HCT116 (cell line): ENCODE measurements around the gene NR6A1. TPM values are rescaled to one million over a fixed set of nuclear protein-coding genes. Genes with fewer than 3 reads are reported as not detected.
A peak's percentile ranks its signal among the peaks of the same experiment; 100 is the strongest.

Source experiments
- ATAC-seq: fragments of 200-7000 bp; cut with Tn5 transposase; 2 replicates; pipeline ENCODE4 v1.9.1; 2020; ENCODE audit warnings: mild to moderate bottlenecking, moderate library complexity
- BruUV-seq: library from RNA; stranded (reverse); fragments of 400-500 nt; replicated peaks from 2 replicates; lab custom pipeline; 2021; lab: Mats Ljungman, UMichigan
- CTCF ChIA-PET: fragments of 300-600 bp; sonication (Branson Sonifier 250); formaldehyde crosslinking; loops from one replicate; lab custom pipeline; 2021; ENCODE audit warnings: antibody characterized with exemption; lab: Charles Lee
- POLR2A ChIA-PET: fragments of 300-600, 350-600 bp; sonication (Branson Sonifier 250); formaldehyde crosslinking; loops from one replicate; lab custom pipeline; 2021; ENCODE audit warnings: antibody characterized with exemption; lab: Charles Lee
- RAD21 ChIA-PET, 2 experiments: fragments of 300-600 bp; sonication (Branson Sonifier 250); formaldehyde crosslinking; loops; one replicate each; lab custom pipeline; 2023; ENCODE audit warnings: low total read pairs in 2 of 2; ENCODE audit not compliant: uncharacterized antibody in 2 of 2, unreplicated experiment in 2 of 2, low non-redundant PET in 1 of 2; lab: Charles Lee
- DNase-seq: peaks from one replicate; pipeline ENCODE4 v3.0.0-alpha.2; 2010; ENCODE audit warnings: low read depth, low spot score
- H2AFZ ChIP-seq: fragments of 200-600 bp; shearing (Covaris generic), sonication (generic); 2 replicates; pipeline ENCODE4 v1.6.1; 2017; ENCODE audit warnings: low read depth, mixed run types, mixed read lengths, antibody characterized with exemption, low read length; ENCODE audit not compliant: poor library complexity, severe bottlenecking
- H3K27ac ChIP-seq: 2 replicates; pipeline ENCODE4 v1.5.1; 2012; ENCODE audit warnings: low read depth, low read length
- H3K27me3 ChIP-seq: fragments of 200-600 bp; sonication (generic); 2 replicates; pipeline ENCODE4 v1.6.1; 2016; ENCODE audit warnings: mixed run types, low read length, mixed read lengths; ENCODE audit not compliant: insufficient read depth
- H3K36me3 ChIP-seq, 2 experiments: fragments of 200-500 bp in 1 of 2; fragments of 200-600 bp in 1 of 2; sonication (Bioruptor generic) in 1 of 2; sonication (generic) in 1 of 2; 2 replicates each; pipeline versions ENCODE4 v1.5.1 to v1.6.1; 2014 to 2016; ENCODE audit warnings: low read length in 2 of 2, inconsistent platforms in 1 of 2, mixed read lengths in 1 of 2, mixed run types in 1 of 2; ENCODE audit not compliant: insufficient read depth in 2 of 2, control insufficient read depth in 1 of 2
- H3K4me1 ChIP-seq, 2 experiments: fragments of 200-600 bp in 1 of 2; sonication (generic) in 1 of 2; 2 replicates each; pipeline versions ENCODE4 v1.5.1 to v1.6.1; 2012 to 2017; ENCODE audit warnings: low read length in 2 of 2, inconsistent platforms in 1 of 2, mild to moderate bottlenecking in 1 of 2, mixed read lengths in 1 of 2, mixed run types in 1 of 2, moderate library complexity in 1 of 2; ENCODE audit not compliant: insufficient read depth in 2 of 2, control insufficient read depth in 1 of 2
- H3K4me2 ChIP-seq: fragments of 200-600 bp; sonication (generic); 2 replicates; pipeline ENCODE4 v1.6.1; 2017; ENCODE audit warnings: mixed run types, low read length, mixed read lengths
- H3K4me3 ChIP-seq, 2 experiments: fragments of 200-600 bp in 1 of 2; sonication (generic) in 1 of 2; replicated peaks in 1 of 2; 2 replicates each; pipeline ENCODE4 v1.5.1; 2011 to 2016; ENCODE audit warnings: low read length in 2 of 2, control low read depth in 1 of 2, low read depth in 1 of 2, mild to moderate bottlenecking in 1 of 2, mixed read lengths in 1 of 2, mixed run types in 1 of 2
- H3K79me2 ChIP-seq: fragments of 200-600 bp; sonication (generic); 2 replicates; pipeline ENCODE4 v1.6.1; 2017; ENCODE audit warnings: mild to moderate bottlenecking, mixed run types, low read length, moderate library complexity, mixed read lengths; ENCODE audit not compliant: insufficient read depth
- H3K9ac ChIP-seq: fragments of 200-600 bp; sonication (generic); 2 replicates; pipeline ENCODE4 v1.6.1; 2016; ENCODE audit warnings: low read length, mixed read lengths
- H3K9me2 ChIP-seq: fragments of 200-600 bp; sonication (generic), shearing (Covaris generic); 2 replicates; pipeline ENCODE4 v1.6.1; 2017; ENCODE audit warnings: mixed run types, mild to moderate bottlenecking, moderate library complexity; ENCODE audit not compliant: insufficient read depth
- H3K9me3 ChIP-seq, 2 experiments: fragments of 200-500 bp in 1 of 2; fragments of 200-600 bp in 1 of 2; sonication (Bioruptor generic) in 1 of 2; sonication (generic) in 1 of 2; 2 replicates each; pipeline ENCODE4 v1.6.1; 2014 to 2017; ENCODE audit warnings: low read length in 2 of 2, mixed read lengths in 2 of 2, inconsistent platforms in 1 of 2, low read depth in 1 of 2, mild to moderate bottlenecking in 1 of 2, mixed run types in 1 of 2, moderate library complexity in 1 of 2; ENCODE audit not compliant: control insufficient read depth in 1 of 2, insufficient read depth in 1 of 2
- H4K20me1 ChIP-seq: fragments of 200-600 bp; sonication (generic), shearing (Covaris generic); 2 replicates; pipeline ENCODE4 v1.6.1; 2017; ENCODE audit warnings: mixed run types, mild to moderate bottlenecking, moderate library complexity; ENCODE audit not compliant: insufficient read depth
- CBX3 ChIP-seq: IDR thresholded peaks from 2 replicates; pipeline ENCODE4 v1.6.1; 2012; ENCODE audit warnings: low read depth
- CEBPB ChIP-seq: IDR thresholded peaks from 2 replicates; pipeline ENCODE4 v1.6.1; 2012; ENCODE audit warnings: low read depth
- CTCF ChIP-seq, 3 experiments: fragments of 200-600 bp in 1 of 3; sonication (generic) in 1 of 3; IDR thresholded peaks in 2 of 3; conservative IDR thresholded peaks in 1 of 3; 2 replicates each; pipeline ENCODE4 v1.5.1; 2012 to 2017; ENCODE audit warnings: low read depth in 2 of 3, low read length in 2 of 3, antibody characterized with exemption in 1 of 3, borderline replicate concordance in 1 of 3, control low read depth in 1 of 3, mild to moderate bottlenecking in 1 of 3, mixed read lengths in 1 of 3, mixed run types in 1 of 3, moderate library complexity in 1 of 3; ENCODE audit not compliant: insufficient read depth in 1 of 3
- EGR1 ChIP-seq: IDR thresholded peaks from 2 replicates; pipeline ENCODE4 v1.6.1; 2012; ENCODE audit warnings: low read depth
- ELF1 ChIP-seq: IDR thresholded peaks from 2 replicates; pipeline ENCODE4 v1.6.1; 2012; ENCODE audit warnings: low read depth, borderline replicate concordance
- EZH2 ChIP-seq: fragments of 200-600 bp; sonication (generic); IDR thresholded peaks from 2 replicates; pipeline ENCODE4 v1.6.1; 2017; ENCODE audit warnings: antibody characterized with exemption, mixed run types
- JUND ChIP-seq: IDR thresholded peaks from 2 replicates; pipeline ENCODE4 v1.6.1; 2012
- POLR2AphosphoS5 ChIP-seq: IDR thresholded peaks from 2 replicates; pipeline ENCODE4 v1.6.1; 2011; ENCODE audit warnings: mild to moderate bottlenecking, low read depth, low read length, moderate library complexity
- RAD21 ChIP-seq: IDR thresholded peaks from 2 replicates; pipeline ENCODE4 v1.6.1; 2012; ENCODE audit warnings: low read depth, mild to moderate bottlenecking
- SIN3A ChIP-seq: IDR thresholded peaks from 2 replicates; pipeline ENCODE4 v1.6.1; 2012; ENCODE audit warnings: low read depth
- SP1 ChIP-seq: IDR thresholded peaks from 2 replicates; pipeline ENCODE4 v1.6.1; 2012; ENCODE audit warnings: low read depth
- SRF ChIP-seq: IDR thresholded peaks from 2 replicates; pipeline ENCODE4 v1.6.1; 2012; ENCODE audit warnings: low read depth
- TCF7L2 ChIP-seq: IDR thresholded peaks from 2 replicates; pipeline ENCODE4 v1.7.0; 2011; ENCODE audit warnings: borderline replicate concordance, inconsistent platforms; ENCODE audit not compliant: insufficient read depth, insufficient read length; ENCODE audit errors: extremely low read depth
- YY1 ChIP-seq: IDR thresholded peaks from 2 replicates; pipeline ENCODE4 v1.6.1; 2011; ENCODE audit warnings: low read length, low read depth, moderate library complexity, mild to moderate bottlenecking; ENCODE audit not compliant: insufficient replicate concordance; ENCODE audit errors: extremely low read depth
- ZFX ChIP-seq: fragments of 450-650 bp; IDR thresholded peaks from 2 replicates; pipeline ENCODE4 v1.6.1; 2017
- ZNF274 ChIP-seq: fragments of 200-500 bp; sonication (Bioruptor generic); IDR thresholded peaks from 2 replicates; pipeline ENCODE4 v1.6.1; 2014; ENCODE audit warnings: mild to moderate bottlenecking, low read depth, low read length, inconsistent platforms
- intact Hi-C: fragments of 100-400 bp; cut with micrococcal nuclease; formaldehyde crosslinking; loops from 2 replicates; pipeline ENCODE4 v1.10.0; 2022
- total RNA-seq: library from RNA; stranded (reverse); gene quantifications from one replicate; pipeline ENCODE4 v1.2.1, GENCODE V29; 2021; ENCODE audit not compliant: unreplicated experiment
- TF ChIP-seq, protein P1 (sequence below): IDR thresholded peaks from 2 replicates; pipeline ENCODE4 v1.6.1; 2012; ENCODE audit warnings: low read depth
- TF ChIP-seq, protein P2 (sequence below): IDR thresholded peaks from 2 replicates; pipeline ENCODE4 v1.6.1; 2012

The NR6A1 gene
- total RNA-seq, 1 experiment from 2014 or later = 9.9 TPM

- H3K9ac ChIP-seq = peak overlapping the region; percentile 6; the same call in 1 of the 2 replicates
- no peak overlapping the region; the same call in 1 of the 2 replicates for H3K27ac ChIP-seq
- no peaks in the 10 kb centered on the region for H3K9me2 ChIP-seq
- H4K20me1 ChIP-seq = no peaks in the 10 kb centered on the region
- H3K4me2 ChIP-seq = peak overlapping the region; percentile 71
- intact Hi-C loops = no loop called here
- no TSS peak for BruUV-seq
- ChIA-PET RAD21 (interaction anchor here in 1 of 2 experiments (1.3 to 2.0 kb wide), 2 partner anchors 93 to 146 kb away, joined by 3 to 6 read pairs; no protein-coding TSS in a partner anchor), CTCF (interaction anchor here (0.7 to 4.5 kb wide), 15 partner anchors 9 to 235 kb away, joined by 3 to 77 read pairs (median 13); partner anchors contain the start of genes NR6A1, OLFML2A and WDR38), POLR2A (interaction anchor here (1.4 kb wide), 1 partner anchor 148 kb away, joined by 3 read pairs; no protein-coding TSS in a partner anchor)
- peaks cover 13% of the 10 kb centered on the region; the same call in 1 of the 2 replicates for H3K79me2 ChIP-seq
- peak overlapping the region in 1 of 2 experiments; percentile 15; a peak in 1 of 4 replicates for H3K4me3 ChIP-seq
- ATAC-seq (peak; percentile 30; the same call in 1 of the 2 replicates), DNase-seq (no peak)
- H3K27me3 ChIP-seq = no peaks in the 10 kb centered on the region
- no peak for TF ChIP-seq RAD21
- TF ChIP-seq CEBPB = no peak
- TF ChIP-seq SIN3A = no peak
- TF ChIP-seq SP1 = no peak
- TF ChIP-seq CBX3 = no peak
- TF ChIP-seq CTCF (IDR thresholded peaks at IDR 0.05 in 2 of 3, conservative IDR thresholded peaks at IDR 0.05 in 1 of 3; ENCODE audit: borderline replicate concordance in 1 of 3, insufficient read depth in 1 of 3, low read depth in 2 of 3, low read length in 2 of 3) = no peak
- no peak for TF ChIP-seq EZH2
- no peak for TF ChIP-seq POLR2AphosphoS5
- no peak for TF ChIP-seq SRF
- no peak for TF ChIP-seq JUND
- TF ChIP-seq TCF7L2 = no peak
- no peak for TF ChIP-seq EGR1
- TF ChIP-seq ZNF274 = no peak
- no peak for TF ChIP-seq ELF1
- TF ChIP-seq, protein P1, sequence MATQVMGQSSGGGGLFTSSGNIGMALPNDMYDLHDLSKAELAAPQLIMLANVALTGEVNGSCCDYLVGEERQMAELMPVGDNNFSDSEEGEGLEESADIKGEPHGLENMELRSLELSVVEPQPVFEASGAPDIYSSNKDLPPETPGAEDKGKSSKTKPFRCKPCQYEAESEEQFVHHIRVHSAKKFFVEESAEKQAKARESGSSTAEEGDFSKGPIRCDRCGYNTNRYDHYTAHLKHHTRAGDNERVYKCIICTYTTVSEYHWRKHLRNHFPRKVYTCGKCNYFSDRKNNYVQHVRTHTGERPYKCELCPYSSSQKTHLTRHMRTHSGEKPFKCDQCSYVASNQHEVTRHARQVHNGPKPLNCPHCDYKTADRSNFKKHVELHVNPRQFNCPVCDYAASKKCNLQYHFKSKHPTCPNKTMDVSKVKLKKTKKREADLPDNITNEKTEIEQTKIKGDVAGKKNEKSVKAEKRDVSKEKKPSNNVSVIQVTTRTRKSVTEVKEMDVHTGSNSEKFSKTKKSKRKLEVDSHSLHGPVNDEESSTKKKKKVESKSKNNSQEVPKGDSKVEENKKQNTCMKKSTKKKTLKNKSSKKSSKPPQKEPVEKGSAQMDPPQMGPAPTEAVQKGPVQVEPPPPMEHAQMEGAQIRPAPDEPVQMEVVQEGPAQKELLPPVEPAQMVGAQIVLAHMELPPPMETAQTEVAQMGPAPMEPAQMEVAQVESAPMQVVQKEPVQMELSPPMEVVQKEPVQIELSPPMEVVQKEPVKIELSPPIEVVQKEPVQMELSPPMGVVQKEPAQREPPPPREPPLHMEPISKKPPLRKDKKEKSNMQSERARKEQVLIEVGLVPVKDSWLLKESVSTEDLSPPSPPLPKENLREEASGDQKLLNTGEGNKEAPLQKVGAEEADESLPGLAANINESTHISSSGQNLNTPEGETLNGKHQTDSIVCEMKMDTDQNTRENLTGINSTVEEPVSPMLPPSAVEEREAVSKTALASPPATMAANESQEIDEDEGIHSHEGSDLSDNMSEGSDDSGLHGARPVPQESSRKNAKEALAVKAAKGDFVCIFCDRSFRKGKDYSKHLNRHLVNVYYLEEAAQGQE = no peak
- no peak for TF ChIP-seq YY1
- TF ChIP-seq ZFX = no peak
- TF ChIP-seq, protein P2, sequence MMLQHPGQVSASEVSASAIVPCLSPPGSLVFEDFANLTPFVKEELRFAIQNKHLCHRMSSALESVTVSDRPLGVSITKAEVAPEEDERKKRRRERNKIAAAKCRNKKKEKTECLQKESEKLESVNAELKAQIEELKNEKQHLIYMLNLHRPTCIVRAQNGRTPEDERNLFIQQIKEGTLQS = no peak
- no peaks in the 10 kb centered on the region for H3K9me3 ChIP-seq
- no peak overlapping the region for H2AFZ ChIP-seq
- peaks cover 36 to 66% of the 10 kb centered on the region in 2 experiments for H3K4me1 ChIP-seq
- no peaks in the 10 kb centered on the region for H3K36me3 ChIP-seq
Observed at GRCh38 chr9:124618476-124618875, 152.6 kb downstream of the NR6A1 start.
